SK-MEL-5 (cell line): ENCODE measurements around the gene OR10G3. TPM values are rescaled to one million over a fixed set of nuclear protein-coding genes. Genes with fewer than 3 reads are reported as not detected.

Source experiments
- DNase-seq: peaks from one replicate; pipeline ENCODE4 v3.0.0-alpha.2; 2016; ENCODE audit warnings: low read depth, low spot score
- in situ Hi-C: cut with HindIII; loops from 2 replicates; pipeline ENCODE4 v1.10.0; 2016; ENCODE audit warnings: low sequenced_read_pairs, high pct_unique_total_duplicates, low pct_unique_long_range_greater_than_20kb
- total RNA-seq: library from RNA; depleted of rRNA; stranded (reverse); fragments of >200 nt; shearing (Covaris generic); gene quantifications from 2 replicates; pipeline ENCODE4 v1.2.3, GENCODE V29; 2014

The OR10G3 gene
- total RNA-seq, 1 experiment from 2014 or later = not detected

DNA sequence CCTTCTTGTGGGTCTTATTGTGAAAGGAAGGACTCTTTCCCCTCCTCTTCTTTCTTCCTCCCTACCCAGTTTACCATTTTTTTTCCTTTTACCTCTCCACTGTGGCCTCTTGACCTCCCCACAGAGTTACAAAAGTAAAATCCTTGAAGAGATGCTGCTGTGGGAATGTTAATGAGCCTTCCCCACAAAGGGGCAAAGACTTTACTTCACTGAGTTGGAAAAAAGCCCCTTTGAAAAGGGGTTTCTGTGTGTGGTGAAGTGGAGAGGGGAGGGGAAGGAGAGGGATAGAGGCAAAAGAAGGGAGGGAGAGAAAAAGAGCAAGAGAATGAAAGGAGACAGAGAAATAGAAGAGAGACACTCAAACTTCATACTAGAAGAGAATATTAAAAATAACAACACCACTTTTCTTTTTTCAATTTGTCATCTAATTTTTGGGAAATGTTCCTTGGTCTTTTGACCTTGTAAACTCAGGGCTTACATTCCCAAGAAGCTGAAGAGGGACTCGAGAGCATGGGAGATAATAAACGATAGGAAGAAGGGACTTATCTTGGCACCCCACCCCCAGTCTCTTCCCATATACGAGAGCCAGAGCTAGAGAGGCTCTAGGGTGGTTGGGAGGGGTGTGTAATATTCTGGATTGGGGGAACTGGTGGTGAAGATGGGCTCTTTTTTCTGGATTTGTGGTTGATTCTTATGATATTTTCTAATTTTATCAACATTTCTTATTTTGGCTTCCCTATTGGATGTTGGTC is 40.5 kb downstream of the OR10G3 start:
- in situ Hi-C loops = no loop called here
- no peak for DNase-seq

DNA sequence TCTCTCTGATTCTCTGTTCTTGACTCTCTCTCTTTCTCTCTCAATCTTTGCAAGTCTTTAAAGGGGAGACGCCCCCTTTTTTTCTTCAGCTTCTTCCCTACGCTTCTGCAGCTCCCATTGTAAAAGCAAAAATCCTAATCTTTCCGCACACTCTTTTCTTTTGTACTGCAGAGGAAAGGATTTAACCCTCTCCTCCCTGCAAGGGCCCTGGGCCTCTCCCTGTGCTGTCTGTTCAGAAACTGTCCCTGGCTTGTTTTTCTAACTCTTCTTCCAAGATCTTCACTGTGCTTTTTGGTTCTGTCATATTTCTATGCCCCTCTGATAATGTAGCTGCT is 42.8 kb downstream of the OR10G3 start:
- DNase-seq = no peak
- in situ Hi-C loops = no loop called here

DNA sequence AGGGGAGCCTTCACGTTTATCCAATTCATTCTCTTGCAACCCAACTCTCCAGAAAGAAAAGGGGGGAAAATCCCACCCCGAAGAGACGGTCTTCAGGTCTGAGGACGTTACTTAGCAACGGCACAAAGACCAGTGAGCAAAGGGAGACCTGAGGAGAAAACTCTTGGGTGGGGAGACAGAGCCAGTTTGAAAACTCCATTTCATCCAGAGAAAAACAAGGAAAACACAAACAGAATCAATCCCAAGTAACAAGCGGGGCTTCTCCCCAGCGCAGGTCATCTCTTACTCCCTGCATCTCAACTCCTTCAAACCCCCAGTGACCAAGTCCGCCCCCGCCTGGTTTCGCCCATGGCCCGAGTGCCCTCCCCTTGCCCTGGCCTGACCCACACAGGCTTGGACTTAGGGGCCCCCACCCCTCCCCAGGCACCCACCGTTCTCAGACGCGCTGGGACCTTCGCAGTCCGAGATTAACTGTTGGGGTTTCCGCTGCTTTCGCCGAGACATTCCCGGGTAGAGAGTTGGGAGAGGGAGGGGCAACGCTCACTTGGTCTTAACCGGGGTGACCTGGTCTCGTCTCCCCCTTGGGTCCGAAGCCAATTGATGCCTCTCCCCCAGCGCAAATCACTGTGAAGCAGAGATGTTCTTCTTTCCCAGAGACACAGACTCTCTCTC is 43.3 kb downstream of the OR10G3 start:
- DNase-seq = no peak
- in situ Hi-C loops = no loop called here

DNA sequence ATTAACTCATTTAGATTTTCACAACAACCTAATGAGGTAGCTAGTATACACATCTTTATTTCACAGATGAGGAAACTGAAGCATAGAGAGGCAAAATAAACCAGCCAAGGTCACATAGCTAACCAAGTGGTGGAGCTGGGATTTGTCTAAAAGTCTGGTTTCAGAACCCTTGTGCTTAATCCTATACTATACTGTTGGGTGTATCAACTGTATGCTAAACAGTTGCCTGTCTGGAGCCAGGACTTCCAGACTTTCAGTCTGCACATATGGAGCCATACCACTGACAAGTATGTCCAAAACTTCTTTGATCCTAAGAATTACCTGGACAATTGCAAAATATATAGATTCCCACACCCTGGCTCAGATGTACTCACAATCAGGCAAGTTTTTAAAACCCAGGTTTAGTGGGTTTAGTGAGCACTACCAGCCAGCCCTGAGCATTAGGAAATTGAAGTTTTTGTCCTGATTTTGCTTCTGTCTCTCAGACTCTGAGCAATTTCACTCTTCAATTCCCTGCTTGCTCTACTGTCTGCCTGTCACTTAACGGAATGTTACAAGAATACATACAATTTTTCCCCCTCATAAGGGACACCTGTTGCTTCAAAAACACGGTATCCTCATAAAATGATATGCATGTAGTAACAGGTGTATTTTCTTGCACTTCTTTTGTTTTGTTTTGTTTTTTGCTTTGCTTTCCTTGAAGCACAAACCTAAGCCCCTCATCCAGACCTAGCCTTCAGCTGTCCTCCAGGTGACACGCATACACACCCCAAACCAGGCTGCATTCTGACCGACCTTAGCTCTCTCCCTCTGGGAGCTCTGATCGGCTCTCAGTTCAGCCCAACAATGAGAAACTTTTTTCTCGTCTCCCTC is 44.1 kb downstream of the OR10G3 start:
- no peak for DNase-seq
- in situ Hi-C loops = no loop called here

DNA sequence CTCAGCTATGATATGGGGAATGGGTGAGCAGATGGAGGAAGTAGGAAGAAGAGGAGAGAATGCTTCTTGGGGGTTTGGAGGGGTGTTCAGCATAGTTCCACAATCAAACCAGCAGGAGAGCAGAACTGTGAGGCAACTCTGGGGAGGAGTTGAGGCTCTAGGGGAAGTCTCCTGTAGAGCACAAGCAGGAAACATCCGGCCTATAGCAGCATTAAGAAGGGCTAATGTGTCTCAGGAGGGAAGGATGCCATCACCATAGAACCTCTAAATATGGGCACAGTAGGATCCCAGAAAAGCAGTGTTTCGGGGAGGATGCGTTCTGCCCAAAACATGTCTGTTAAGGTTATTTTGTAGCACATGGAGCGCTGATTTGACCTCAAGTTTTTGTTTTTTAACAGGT is 45.3 kb downstream of the OR10G3 start:
- no peak for DNase-seq
- in situ Hi-C loops = no loop called here

DNA sequence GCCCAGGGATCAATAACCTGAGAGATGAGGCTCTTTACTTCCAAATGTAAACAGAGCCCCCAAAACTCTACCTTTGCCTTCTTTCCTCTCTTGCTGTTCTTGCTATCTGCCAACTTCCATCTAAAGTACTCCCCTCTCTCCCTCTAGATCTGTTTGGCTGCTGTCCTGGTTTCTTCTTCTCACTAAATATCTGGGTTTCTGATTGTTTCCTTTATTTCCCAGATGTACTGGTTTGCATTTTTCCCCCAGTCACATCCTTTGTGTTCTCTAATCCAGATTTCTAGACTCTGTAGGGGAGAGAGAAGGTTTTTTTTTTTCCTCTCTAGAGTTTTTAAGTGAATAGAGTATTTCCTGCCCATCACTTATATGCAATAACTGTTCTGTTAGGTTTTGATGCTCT is 46.6 kb downstream of the OR10G3 start:
- in situ Hi-C loops = no loop called here
- DNase-seq = no peak

DNA sequence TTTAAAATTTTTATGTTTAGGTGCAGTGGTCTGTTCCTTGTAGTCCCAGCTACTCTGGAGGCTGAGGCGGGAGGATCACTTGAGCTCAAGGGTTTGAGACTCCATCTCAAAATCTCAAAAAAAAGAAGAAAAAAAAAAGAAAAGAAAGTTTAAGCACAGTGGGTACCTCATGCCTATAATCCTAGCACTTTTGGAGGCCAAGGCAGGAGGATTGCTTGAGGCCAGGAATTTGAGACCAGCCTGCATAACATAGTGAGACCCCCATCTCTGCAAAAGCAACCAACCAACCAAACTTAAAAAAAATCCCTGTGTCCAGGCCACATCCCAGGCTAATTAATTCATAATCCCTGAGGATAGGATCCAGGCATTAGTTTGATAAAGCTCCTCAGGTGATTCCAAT is 50.4 kb downstream of the OR10G3 start:
- DNase-seq = no peak
- in situ Hi-C loops = no loop called here

DNA sequence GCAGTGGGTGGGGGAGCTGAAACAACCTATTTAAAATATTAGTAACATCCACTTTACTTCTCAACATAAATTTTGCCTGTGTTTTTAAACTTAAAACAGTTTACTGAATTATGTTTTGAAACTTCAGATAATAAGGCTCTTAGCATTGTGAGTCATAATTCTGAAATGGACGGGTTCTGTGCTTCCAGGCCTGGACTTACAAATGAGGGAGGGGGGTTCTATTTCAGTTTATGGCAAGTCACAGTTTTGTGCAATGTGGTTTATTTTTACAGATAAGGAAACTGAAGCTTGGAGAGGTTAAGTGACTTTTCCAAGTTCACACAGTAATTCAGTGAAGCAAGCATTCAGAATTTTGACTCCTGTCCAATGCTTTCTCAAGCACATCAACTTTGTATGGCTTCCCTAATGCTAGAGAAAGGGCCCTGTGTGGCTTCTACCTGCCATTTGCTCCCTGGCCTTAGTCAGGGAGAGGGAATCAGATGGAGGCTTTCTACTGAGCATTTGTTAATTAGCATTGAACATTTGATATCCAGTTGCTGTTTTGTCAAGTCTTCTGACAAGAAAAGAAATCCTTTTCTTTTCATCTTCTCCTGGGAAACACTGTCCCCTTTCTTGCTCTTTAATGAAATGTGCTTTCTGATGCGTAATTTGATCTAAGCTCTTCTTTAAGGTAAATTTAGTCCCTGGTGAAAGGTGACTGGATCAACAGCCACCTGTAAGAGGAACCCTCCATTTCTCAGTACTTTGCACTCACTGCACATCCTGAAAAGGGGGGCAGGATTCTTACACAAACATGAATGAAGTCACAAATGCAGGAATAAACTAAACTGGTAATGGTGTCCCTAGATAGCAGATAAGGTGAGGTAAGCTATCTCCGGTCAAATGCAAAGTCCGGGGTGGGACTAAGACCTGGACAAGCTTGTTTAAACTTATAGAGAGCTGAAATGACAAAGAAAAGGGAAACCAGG is 51.2 kb downstream of the OR10G3 start:
- in situ Hi-C loops = no loop called here
- no peak for DNase-seq

DNA sequence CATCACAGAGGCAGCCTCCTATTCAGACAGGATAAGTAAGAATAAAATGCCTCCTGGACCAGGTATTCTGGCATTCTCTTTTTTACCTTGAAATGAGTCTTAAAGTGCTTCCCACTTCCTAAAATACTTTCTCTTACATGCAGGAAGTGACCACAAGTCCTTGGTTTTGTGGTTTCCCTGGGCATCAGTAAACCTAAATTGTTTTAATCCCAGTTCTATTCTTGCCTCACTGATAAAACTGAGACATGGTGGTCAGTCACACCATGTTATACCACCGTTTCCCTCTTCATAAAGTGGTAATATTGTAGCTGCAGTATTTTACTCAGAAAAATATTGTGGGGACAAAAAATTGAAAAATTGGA is 52.6 kb downstream of the OR10G3 start:
- in situ Hi-C loops = no loop called here

DNA sequence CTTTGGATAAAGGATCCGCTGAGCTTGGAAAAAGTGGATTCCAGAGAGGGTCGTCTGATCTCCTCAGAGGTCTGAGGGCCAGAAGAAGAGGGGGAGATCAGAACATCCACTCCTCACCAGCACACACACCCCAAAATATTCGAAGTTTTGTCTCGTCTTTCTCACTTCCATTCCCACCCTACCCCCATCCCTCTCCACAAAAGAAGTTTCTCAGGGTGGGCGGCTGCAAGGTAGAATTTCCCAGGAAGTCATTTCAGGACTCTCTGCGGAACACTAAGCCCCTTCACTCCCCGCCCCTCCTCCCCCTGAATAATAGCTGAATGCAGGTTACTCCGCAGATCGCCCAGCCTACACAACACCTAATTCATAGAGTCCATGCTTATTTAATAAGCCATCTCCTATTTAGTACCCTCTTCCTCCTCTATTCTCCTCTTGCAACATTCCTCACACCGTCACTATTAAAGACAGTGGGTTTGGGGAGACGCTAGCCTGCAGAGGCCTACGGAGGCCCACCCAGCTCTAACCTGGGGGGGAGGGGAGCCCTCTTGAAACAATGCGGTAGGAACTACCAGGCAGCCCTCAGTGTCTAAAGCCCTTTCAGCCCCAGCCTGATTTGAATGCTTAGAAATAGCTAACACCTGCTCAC is 53.1 kb downstream of the OR10G3 start:
- DNase-seq = no peak
- in situ Hi-C loops = no loop called here

More for the DNA sequence above, 52.6 kb downstream of the OR10G3 start:
- no peak for DNase-seq

DNA sequence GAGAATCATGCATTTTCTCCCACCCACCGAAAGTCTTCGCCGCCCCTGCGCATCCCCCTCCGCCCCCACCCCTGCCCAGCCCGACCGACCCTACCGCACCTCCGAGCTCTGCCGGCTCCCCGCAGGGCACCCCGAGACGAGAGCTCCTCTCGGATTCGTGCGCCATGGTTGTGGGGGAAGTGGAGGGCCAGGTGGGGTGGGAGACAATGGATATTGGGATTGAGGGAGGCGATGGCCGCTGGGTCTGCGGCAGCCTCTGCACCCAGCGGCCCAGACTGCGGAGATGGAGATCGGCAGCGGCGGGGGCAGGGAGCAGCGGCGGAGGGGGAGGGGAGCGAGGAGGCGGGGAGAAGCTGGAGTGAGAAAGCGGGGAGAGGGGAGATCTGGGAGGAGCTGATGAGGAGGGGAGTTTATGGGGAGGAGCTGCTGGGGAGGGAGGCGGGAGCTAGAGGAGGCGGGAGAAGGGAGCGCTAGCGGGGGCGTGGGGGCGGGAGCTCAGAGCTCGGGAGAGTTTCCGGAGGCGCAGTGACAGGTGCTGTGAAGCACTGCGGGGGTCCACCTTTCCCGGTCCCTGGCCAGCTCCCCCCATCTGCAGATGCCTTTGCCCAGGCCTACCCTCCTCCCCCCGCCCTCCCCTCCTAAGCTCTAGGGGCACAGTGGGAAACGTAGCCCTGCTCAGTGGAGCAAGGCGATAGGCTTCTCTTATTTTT is 53.8 kb downstream of the OR10G3 start, which contains the start of gene SALL2:
Gene SALL2 (minus strand): TSS at position 385 of the 710 bp plus-strand sequence. CDS start 219 bp downstream, at position 166.
- in situ Hi-C loops = no loop called here
- DNase-seq = peak; percentile 33

DNA sequence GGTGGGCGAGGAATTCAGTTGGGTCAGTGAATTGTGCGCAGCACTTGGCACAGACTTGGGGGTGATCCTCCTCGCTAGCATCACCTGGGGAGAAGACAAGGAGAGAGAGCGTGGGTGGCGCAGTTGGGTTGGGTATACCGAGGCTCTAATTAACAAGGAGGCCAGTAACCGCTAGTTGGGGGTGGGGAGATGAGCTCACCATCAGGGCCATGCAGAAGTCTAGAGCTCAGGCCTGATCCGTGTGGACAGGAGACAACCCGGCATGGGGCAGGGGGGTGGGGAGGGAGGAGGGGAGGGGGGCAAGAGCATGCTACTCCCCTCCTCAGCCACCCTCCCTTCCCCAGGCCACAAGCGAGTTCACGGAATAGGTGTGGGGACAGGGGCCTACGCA is 54.3 kb downstream of the OR10G3 start:
- no peak for DNase-seq
- in situ Hi-C loops = no loop called here

DNA sequence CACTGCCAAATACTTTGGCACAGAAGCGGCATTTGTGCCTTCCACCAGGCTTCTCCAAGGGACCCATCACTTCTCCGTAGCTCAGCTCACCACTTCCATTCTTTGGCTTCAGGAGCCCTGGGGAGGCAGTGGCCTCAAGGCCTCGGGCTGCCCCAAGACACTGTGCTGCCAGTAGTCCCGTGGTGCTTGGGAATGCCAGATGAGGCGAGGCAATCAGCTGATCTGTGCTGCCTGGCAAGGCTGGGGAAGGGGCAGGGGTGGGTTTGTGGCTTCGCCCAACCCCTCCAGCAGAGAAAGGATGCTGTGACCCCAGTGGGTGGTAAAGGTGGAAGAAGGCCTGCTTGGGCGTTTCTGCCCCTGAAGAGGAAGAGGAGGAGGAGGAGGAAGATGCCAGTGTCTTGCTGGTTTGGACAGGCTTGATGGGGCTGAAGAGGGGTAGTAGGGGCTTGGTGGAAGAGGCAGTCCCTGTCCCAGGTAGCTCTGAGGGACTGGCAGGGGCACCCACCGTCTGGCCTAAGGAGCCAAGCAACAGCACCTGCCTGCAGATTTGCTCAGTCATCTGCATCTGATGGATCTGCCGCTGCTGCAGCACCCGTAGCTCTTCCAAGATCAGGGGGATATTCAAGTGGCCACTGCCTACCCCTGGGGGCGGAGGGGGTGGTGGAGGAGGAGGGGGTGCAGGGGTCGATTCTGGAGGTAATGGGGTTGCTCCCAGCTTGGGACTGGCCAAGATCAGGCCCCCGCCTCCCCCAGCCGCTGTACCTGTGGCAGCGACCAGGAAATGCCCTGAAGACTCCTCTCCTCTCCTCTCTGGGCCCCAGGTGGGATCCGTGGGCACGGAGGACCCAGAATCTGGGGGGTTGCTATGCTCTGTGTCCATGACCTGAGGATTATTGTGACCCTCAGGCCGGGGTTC is 55.0 kb downstream of the OR10G3 start:
- in situ Hi-C loops = no loop called here
- DNase-seq = no peak

DNA sequence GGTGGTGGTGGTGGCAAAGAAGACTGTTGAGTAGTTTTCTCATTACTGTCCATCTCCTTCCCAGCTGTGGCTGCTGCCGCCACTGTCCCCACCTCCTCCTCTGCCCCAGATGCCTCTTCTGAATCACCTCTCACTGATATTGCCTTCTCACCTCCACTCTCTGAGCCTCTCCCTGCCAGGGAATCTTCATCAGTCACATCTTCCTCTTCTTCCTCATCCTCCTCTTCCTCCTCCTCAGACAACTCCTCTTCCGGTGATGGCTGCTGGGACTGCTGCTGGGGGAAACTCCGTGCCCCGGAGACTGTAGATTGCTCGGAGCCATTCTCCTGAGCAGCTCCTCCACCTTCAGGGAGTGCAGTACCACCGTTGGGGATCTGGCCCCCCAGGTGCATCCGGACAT is 56.7 kb downstream of the OR10G3 start:
- no peak for DNase-seq
- in situ Hi-C loops = no loop called here

DNA sequence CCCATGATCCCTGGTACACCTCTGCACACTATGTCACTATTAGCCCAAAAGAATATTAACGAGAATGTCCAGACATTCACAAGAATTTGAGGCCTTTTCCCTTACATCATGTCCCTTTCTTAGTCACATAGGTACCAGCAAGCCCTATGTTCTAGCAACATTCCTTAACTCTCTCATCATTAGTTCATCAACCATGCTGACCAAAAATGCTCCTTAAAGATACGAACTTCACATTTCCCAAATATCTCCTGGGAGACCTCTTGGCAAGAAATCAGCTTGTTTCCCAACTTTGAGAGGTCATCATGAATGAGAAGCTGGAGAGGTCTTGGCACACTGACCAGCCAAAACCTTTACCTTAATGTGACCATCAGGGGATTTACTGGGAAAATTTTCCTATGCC is 58.4 kb downstream of the OR10G3 start:
- no peak for DNase-seq
- in situ Hi-C loops = no loop called here

DNA sequence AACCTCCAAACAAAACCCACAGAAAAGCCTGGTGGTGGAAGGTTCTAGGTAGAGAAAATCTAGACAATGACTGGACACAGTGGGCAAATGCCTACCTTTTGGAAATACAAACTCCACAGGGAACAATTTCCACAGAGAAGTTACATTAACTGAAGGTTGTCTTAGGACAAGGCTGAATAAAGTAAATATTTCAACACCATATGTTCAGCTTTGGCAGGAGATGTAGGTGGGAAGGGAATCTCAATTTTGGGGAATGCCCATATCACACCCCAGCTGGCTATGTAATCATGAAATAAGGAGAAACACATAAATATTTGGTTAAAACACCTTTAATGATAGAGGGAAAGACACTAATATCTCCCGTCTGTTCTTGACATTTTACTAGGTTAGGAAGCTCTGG is 59.1 kb downstream of the OR10G3 start:
- in situ Hi-C loops = no loop called here
- no peak for DNase-seq
